GM21423 (cell line): Measurements from ENCODE around the gene MTAP.
A peak's percentile ranks its signal among the peaks of the same experiment; 100 is the strongest.

Source experiments
- ATAC-seq: cut with Tn5 transposase; IDR thresholded peaks from one replicate; pipeline ENCODE4 v1.9.1; 2021; ENCODE audit warnings: mild to moderate bottlenecking, moderate library complexity; ENCODE audit not compliant: unreplicated experiment

The MTAP gene

DNA sequence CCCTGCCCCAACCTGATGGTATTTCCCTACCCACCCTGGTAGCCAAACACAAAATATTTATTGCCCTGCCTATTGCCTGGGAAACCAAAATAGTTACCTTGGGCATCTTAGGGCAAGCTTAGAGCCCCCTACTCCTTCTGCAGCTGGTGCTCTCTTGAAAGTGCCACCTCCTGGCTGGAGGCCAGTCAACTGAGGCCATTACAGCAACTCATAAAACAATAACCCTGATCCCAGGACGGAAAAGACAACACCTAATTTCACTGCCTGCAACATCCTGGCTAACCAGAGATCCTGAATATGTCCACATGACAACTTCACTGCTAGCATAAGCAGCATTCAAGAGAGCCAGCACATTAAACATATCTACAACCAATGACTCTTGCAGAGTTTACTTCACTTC is 38.7 kb downstream of the MTAP start:
- ATAC-seq = no peak

DNA sequence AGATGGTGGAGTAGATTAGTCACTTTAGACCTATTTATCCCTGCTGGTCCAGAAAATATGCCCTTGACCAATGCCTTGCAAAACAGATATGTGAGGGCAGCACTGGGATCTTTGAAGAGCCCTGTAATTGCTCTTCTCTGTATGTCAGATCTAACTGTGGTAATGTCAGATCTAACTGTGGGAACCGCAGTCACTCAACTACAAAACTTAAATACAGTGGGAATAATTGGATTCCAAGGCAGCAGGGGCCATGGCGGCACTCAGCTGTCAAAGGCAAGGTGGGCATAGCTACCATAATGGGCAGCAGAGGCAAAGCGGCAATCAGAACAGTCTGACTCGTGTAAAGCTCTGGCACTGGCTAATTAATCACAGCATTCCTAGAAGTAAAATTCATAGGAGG is 46.2 kb downstream of the MTAP start:
- ATAC-seq = no peak

DNA sequence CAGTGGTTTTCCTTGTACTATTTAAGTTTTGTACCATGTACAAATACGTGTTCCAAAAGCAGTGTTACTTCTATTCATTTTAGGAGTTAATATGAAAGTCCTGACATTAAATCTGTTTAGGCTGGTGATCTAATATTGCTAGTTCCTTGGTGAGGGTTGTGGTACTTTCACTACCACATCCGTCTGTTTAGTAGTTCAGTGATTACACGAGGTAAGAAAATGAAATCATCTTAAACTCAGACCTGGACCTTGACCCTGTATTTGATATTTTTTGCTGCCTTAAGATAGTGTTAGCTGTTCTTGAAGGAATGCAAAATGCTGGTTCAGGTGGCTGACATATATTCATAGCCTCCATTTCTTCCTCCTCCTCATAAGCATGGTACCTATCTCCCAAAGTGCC is 50.3 kb downstream of the MTAP start:
- peak; percentile 100 for ATAC-seq

DNA sequence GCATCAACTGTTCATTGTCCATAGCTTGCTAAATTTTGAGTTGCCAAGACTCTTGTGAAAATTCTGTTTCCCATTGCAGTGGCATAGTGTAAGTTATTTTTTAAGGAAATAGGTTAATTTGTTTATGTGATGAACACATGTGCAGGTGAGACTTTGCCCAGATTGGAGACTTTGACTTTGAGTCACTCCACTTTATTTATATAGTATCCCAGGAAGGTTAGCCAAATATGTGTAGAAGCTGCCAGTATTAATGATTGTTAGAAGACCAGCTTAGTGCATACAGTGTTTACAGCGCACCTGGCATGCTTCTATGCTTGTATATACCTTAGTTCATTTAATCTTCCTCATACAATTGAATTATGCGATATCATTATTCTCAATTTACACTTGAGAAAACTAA is 51.0 kb downstream of the MTAP start:
- ATAC-seq = no peak

DNA sequence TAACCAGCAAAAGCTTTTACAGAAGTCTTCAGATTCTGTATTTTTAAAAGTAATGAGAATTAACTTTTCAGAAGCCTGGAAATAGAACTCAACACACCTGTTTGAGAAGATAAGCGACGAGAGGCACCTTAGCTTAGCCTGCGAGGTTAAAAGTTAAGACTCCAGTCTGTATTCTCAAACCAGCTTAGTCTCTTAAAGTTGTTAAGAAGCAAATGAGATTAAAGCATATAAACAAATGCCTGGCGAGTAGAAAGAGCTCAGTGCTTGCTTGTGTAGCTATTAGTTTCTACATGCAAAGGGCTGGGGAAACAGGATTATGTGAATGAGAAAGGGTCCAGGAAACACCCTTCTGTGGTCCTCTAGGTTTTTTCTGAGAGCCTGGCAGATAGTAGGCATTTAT is 51.7 kb downstream of the MTAP start:
- no peak for ATAC-seq

DNA sequence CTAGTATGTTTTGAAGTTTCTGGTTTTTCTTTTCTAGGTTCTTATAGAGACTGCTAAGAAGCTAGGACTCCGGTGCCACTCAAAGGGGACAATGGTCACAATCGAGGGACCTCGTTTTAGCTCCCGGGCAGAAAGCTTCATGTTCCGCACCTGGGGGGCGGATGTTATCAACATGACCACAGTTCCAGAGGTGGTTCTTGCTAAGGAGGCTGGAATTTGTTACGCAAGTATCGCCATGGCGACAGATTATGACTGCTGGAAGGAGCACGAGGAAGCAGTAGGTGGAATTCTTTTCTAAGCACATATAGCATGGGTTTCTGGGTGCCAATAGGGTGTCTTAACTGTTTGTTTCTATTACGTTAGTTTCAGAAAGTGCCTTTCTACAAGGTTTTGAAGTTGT is 52.2 kb downstream of the MTAP start:
- no peak for ATAC-seq

DNA sequence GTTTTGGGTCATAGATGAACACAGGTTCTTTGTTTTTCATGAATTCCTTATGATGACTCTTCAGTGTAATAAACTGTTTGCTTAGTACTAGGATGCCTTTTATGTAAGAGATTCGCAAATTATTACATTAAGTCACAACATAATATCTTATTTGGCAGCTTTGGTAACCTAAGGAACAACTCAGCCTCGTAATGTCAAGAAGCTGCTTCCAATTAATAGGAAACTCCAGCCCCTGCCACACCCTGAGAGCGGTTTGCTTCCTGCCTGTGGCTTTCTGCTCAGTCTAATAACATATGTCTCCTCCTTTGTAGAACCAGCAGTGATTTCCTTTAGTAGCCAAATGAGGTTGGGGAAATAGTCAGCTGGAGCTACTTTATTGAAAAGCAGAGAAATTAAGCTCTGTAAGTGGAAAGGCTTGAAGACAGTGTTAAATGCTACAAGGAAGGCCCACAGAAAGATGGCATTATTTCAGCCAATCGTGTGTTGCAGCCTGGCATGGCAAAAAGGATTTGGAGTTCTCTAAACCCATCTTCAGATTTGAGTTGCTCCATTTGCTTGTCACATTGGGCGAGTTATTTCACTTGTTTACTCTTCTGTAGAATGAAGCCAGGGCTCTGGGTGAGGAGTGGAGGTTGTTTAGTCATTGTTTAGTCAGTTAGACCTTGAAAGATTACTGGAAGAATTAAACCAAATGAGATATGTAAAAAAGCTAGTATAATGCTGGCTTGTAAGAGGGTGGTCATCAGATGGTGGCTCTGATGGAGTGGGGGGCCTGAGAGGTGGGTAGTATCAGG is 54.1 kb downstream of the MTAP start:
- no peak for ATAC-seq

DNA sequence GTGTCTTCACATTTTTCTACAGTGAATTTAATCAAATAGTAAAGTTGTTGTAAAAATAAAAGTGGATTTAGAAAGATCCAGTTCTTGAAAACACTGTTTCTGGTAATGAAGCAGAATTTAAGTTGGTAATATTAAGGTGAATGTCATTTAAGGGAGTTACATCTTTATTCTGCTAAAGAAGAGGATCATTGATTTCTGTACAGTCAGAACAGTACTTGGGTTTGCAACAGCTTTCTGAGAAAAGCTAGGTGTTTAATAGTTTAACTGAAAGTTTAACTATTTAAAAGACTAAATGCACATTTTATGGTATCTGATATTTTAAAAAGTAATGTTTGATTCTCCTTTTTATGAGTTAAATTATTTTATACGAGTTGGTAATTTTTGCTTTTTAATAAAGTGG is 60.4 kb downstream of the MTAP start:
- ATAC-seq = no peak

DNA sequence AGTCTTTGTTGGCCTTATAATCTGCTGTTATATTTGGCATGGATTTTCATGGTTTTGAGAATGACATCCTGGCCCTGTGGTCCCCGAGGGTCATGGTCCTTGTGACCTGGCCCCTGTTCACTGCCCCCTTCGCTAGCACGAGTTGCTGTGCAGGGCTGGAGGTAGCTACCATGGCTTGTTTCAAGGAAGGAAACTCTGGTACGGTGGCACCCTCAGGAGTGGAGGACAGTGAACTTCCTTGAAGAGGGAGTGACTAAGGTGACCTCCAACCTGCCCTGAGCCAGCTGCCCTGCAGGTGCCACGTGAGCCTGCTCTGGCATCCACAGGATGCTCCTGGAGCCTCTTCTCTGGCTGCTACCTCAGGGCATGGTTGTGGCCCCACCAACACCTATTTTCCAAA is 62.1 kb downstream of the MTAP start:
- ATAC-seq = no peak

DNA sequence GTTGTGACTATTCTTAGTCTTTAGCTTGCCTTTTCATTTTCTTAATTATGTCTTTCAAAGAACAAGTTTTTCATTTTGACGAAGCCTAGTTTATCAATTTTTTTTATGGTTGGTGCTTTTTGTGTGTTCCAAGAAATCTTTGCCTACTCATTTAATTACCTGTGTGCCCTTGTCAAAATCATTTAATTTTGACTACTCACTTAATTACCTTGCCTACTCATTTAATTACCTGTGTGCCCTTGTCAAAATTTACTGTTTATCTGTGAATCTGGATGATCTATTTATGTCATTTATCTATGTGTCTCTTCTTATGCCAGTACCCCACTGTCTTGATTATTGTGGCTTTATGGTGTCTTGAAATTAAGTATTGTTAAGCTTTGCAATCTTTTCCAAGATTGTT is 63.9 kb downstream of the MTAP start:
- no peak for ATAC-seq

DNA sequence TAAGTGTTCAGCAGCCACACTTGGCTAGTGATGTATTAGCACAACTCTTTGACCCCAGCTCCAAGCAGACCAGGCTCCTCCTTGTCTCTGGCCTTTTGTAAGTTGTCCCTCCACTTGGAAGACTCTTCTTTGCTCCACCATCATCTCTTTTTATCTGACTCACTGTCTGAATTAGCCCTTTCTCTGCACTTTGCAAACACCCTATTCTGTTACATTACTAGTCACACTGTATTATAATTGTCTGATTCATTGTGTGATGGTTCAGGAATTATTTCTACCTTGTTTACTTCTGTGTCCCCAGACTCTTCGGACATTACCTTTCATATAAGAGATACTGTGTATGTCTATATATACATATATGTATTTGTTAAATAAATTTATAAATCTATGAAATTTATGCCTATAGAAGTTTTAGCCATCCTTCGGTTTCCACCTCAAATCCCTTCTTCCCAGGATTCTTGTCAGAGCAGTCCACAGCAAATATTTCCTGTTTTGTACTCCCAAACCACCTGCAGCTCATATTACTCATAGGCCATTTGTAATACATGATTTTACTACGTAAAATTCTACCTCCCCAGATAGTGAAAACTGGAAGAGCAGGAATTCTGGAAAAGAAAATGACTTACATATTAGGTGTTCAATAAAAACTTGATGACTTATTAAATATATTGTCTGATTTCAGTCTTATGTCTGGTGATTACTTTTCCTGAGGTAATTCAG is 69.0 kb downstream of the MTAP start:
- ATAC-seq = no peak

DNA sequence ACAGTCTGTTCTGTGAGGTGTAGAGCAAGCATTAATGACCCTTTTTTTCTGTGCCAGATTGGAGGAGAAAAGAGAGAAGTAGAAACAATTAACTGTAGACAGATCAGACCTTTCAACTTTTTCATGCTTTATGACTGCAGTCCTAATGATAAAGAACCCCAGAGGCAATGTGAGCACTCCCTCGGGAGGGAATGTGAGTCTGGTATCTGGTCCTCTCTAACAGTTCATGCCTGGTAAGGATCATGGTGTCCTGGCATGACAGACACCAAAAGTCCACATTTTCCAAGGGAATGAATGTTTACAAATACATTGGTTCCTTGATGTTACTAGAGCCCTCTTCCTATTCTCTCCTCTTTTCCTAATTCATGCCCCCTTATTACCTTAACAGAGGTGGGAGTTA is 70.3 kb downstream of the MTAP start:
- ATAC-seq = no peak

DNA sequence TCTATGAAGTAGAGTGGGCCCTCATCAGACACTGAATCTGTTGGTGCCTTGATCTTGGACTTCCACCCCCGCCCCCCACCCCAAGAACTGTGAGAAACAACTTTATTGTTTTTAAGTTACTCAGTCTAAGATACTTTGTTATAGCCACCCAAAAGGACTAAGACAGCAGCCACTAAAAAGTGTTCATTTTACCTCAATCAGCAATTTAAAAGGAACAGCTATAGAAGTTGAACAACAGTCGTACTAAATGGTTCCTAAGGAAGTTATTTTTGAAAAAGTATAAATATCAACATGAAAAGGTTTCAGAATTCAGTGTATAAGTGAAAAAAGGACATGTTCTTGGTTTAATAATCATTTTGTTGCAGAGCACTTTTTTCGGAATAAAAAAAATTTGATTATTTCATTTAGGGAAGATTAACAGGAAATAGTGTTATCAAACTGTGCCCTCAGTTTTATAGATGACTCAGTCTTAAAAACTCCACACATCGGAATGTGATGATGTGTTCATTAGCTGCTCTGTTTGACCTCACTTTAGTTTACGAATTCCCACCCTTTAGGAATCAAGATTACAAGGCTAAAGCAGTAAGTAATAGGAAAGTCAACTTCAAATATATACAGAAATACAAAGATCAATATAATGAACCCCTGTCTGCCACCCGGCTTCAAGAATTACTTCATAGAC is 71.2 kb downstream of the MTAP start:
- ATAC-seq = no peak

DNA sequence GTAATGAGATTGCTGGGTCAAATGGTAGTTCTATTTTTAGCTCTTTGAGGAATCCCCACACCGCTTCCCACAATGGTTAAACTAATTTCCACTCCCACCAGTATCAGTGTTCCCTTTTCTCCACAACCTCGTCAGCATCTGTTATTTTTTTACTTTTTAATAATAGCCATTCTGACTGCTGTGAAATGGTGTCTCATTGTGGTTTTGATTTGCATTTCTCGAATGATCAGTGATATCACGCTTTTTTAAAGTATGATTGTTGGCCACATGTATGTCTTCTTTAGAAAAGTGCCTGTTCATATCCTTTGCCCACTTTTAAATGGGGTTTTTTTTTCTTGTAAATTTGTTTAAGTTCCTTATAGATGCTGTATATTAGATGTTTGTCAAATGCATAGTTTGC is 73.5 kb downstream of the MTAP start:
- no peak for ATAC-seq

DNA sequence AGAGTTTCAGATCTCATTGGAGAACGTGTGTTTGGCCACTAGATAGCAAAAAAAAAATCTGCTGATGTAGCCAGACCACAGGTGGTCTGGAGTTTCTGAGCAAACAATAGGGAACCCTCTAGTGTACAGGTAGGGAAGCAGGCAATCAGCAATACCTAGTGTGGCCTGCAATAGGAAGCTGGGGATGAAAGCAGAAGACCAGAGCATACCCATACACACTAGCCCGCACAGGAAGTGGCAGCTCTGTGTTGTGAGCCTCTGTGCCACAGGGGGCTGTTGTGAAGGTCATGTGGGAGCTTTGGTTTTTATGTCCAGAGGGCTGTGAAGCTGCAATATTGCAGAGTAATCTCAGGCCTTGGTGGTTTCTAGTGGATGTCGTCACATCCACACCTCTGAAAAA is 81.2 kb downstream of the MTAP start:
- ATAC-seq = no peak

DNA sequence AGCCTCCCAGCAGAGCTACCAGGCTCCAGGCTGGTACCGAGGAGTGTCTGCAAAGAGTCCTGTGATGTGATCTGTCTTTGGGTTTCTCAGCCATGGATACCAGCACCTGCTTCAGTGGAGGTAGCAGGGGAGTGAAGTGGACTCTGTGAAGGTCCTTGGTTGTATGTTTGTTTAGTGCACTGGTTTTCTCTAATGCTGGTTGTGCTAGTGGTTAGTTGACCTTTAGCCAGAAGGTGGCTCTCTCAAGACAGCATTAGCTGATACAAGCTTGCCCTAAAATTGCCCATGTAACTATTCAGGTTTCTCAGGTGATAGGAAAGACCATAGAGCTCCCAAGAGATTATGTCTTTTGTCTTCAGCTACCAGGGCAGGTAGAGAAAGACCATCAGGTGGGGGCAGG is 87.2 kb downstream of the MTAP start:
- ATAC-seq = no peak

DNA sequence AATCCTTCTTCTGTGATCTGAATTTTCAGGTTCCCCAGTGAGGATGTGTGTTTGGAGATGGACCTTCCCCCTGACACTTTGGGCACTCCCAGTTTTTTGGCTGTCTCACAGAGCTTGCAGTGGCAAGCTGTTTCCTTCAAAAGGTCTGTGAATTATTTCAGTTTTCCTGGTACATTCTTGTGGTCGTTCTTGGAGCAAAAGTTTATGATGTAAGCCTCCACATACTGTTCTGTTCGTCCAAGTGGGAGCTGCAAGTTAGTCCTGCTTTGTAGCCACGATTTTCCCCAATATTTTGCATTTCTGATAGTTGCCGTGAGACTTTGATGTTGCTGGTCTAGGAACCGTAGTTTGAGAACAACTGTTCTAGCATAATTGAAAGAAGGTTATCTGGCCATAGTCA is 88.3 kb downstream of the MTAP start:
- ATAC-seq = no peak

DNA sequence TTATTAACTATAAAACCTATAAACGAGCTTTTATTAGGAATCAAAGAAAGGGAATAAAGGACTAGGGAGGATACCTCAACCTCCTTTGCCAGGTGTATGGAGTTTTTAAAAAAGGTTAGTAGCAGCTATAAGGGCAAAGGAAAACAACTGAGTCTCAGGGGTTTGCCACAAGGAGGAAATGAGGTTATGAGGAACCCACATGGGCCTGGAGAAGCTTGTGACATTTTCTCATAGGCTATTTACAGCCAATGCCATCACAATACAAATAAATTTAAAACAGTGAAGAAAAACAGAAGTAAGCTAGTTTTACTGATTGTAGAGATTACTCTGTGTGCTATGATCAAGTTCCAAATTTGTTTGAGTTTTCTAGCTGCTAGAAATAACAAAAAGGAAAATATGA is 99.1 kb downstream of the MTAP start:
- no peak for ATAC-seq

DNA sequence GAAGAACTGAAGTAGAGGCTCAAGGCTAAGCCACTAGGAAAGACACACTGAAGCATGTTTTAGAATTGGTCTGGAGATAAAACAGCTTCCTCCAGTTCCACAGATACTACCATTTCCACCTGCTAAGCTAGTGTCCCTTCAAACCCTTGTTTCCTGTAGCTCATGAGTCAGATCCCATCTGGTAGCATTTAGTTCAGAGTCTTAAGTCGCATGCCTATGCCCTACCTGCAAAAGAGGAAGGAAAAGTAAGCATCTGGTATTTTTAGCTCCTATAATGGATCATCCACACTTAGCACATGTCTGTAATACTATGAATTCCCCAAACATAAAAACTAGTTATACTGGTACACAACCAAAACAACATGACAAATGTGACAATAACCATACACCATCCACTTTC is 99.7 kb downstream of the MTAP start:
- peak; percentile 74 for ATAC-seq

DNA sequence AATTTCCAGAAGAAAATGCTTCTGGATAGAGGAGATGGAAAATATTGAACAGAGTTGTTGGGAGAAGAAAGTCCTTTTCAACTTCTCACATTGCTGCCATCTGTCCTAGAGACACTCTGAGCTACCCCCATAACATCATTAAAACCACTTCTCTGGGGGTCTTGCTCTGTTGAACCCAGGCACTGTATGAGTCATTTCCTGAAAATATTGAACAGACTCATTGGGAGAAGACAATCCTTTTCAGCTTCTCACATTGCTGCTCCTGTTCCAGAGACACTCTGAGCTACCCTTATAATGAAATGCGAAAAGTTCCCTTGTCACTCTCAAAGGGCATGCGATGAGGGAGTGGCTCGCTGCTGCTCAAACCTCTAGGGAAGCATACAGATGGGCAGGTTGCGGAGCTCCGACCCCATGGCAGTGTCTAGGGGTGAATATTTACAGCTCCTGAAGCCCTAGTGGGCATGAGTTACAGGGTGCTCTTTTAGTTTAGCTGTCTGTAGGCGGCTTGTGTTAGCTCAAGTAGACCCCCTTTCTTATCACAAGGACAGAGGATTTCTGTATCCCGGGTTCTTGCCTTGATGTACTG is 101.0 kb downstream of the MTAP start:
- no peak for ATAC-seq

DNA sequence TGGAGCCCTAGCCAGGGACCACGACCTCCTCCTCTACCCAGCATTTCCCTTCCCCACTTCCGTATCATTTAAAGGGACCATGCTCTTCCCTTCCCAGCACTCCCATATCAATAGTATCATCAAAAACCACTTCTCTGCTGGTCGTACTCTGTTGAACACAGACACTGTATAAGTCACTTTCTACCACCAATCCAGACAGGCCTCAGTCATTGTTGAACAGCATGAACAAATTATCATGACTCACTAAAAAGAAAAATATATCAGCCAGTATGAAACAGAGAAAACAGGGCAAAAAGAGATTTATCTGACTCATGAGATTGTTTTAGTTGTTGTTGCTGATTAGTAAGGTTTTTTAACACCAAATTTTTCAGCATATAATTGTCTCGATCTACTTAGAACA is 101.9 kb downstream of the MTAP start:
- no peak for ATAC-seq

DNA sequence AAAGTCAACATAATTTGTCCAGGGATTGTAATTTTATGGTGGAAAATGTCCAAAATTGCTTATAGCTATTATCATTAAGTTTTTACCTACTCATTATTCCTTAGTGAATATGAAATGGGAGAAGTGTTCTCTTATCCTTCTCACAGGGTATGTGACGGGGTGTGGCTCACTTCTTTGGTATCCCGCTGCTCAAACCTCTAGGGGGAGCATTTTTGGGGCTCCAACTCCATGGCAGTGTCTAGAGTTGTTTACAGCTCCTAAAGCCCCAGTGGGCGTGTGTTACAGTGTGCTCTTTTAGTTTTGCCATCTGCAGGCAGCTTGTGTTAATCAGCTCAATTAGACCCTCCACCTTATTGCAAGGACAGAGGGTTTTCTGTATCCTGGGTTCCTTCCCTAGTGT is 102.3 kb downstream of the MTAP start:
- no peak for ATAC-seq
